Measurements from ENCODE around the gene DDX1.

DDX1 gene

GRCh38 chr2:15562354-15563031, 29.2 kb upstream of the DDX1 start:
- no peak for DNase-seq

- no peak for DNase-seq
Observed at GRCh38 chr2:15563227-15564100, 28.2 kb upstream of the DDX1 start.

DNA sequence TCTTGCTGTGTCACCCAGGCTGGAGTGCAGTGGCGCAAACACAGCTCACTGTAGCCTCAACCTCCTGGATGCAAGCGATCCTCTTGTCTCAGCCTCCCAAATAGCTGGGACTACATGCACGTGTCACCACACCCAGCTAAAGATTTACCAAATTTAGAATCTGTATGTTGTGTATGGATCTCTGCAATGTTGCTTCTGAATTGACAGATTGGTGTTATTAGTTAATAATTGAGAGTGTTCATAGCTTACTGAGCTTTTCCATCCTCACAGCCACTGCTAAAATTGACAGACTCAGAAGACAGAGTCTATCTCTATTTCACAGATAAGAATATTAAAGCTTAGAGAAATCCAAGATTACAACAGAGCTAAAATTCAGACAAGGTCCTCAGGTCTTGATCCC, 26.3 kb upstream of the DDX1 start:
- no peak for DNase-seq

- no peak for DNase-seq
Observed at GRCh38 chr2:15565994-15566671, 25.5 kb upstream of the DDX1 start.

DNA sequence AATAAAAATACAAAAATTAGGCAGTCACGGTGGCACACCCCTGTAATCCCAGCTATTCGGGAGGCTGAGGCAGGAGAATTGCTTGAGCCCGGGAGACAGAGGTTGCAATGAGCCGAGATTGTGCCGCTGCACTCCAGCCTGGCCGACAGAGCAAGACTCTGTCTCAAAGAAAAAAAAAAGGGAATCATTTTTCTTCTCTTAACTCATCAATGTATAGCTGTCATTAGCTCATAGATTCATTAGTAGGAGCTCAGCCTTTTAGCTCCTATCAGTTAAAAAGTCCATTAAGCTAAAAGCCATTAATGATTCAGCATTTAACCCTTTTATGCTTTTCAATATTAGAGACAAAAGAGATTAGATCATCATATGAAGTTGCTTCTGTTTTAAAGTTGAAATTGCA, 24.8 kb upstream of the DDX1 start:
- no peak for DNase-seq

GRCh38 chr2:15568874-15569273, 22.8 kb upstream of the DDX1 start:
- no peak for DNase-seq

DNA sequence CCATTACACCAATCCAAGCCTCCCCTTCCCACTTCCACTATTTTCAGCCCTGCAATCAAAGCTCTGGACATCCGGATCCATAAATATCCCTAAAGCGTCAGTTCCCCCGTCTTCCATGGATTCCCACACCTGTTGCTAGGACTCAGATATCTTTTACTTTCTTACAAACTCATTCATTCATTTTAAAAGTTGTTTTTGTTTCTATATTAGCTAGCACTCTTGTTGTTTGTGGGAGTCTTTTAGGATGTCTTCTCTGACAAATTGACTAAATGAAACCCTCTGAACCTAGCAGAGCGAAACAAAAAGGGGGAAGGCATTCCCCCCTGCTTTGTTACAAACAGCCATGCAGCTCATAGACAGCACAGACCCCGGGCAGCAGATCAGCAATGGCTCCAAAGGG, 21.6 kb upstream of the DDX1 start:
- no peak for DNase-seq

- DNase-seq = no peak
Observed at GRCh38 chr2:15571729-15572128, 19.9 kb upstream of the DDX1 start.

GRCh38 chr2:15577071-15577735, 14.5 kb upstream of the DDX1 start:
- DNase-seq = peak; percentile 48

DNA sequence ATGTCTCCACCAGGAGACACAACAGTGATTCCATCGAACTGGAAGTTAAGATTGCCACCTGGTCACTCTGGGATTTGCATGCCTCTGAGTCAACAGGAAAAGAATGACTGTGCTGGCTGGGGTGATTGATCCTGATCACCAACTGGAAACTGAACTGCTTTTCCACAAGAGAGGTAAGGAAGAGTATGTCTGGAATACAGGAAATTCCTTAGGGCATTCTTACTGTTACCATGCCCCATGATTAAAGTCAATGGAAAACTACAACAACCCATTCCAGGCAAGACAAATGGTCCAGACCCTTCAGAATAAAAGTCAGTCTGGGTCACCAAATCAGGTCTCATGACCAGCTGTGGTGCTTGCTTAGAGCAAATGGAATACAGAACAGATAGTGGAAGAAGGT, 12.0 kb upstream of the DDX1 start:
- no peak for DNase-seq

DNA sequence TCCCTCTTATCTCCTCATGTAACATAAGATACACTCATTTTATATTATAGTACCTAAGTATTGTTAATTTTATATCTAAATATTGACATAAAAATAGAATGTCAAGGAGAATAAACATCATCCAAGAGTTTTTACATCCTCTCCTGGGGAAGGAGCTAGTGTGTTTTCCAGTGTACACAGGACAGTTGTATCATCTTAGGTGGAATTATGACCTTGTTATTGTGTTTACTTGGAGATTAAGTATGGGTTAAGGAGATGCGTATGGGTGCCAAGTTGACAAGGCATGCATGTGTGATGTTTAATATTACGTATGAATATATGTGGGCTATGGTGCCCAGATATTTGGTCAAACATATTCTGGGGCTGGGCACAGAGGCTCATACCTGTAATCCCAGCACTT, 11.2 kb upstream of the DDX1 start:
- no peak for DNase-seq

DNA sequence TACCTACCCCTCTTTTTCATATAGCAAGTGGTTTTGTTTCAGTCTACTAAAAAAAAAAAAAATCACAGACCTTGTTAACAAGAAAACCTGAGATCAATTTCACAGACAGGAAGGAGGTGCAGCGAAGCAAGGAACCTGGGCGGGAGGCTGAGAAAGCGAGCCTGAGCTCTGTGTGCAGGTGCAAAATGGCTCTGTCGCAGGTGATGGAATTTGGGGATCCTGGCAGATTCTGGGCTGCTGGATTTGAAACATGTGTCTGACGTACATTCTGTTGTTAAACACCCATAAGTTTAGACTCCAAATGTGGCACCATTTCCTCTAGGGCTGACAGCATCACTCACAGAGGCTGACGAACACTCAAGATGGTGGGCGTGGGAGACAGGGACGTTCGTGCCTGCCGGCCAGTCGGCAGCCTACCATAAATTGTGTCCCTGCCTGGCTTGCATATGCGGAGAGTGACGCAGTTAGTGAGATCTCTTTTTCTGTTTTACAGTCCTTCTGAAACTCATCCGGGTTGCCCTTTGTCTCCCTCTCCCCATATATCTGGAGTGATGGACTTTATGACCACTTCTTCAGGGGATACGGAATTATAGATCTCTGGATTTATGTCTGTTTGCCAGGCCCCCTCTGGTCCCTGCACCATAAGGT, 8.8 kb upstream of the DDX1 start:
- no peak for DNase-seq

- no peak for DNase-seq
Observed at GRCh38 chr2:15583826-15584225, 7.8 kb upstream of the DDX1 start.

GRCh38 chr2:15584316-15584715, 7.4 kb upstream of the DDX1 start:
- DNase-seq = no peak

DNA sequence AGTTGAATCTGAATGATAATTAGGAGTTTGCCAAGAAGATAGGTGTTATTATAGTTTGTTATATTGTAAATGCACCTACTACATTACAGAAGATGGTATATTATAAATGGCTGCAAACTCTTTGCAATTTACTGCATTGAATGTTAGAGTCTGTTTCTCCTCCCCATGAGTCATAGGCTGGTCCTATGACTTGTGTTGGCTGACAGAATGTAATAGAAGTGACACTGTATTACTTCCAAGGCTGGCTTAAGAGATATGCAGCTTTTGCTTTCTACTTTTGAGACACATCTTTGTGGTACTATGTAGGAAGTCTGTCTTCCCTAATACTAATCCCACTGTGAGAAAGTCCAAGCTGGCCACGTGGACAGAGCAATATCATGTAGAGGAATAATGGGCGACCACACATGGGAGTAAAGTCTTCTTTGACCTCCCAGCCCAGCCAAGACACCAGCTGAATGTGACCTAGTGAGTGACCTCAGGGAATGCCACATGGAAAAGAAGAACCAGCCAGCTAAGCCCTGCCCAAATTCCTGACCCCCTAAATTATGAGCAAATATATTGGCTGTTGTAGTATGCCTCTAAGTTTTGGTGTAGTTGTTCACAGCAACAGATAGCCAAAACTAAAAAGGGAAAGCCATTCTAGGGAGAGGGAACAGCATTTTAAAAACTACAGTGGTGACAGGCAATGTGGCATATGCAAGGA, 6.8 kb upstream of the DDX1 start:
- DNase-seq = no peak

GRCh38 chr2:15588329-15588919, 3.2 kb upstream of the DDX1 start:
- DNase-seq = peak; percentile 13

GRCh38 chr2:15591373-15591691, 336 bp upstream of the DDX1 start:
- no peak for DNase-seq

DNA sequence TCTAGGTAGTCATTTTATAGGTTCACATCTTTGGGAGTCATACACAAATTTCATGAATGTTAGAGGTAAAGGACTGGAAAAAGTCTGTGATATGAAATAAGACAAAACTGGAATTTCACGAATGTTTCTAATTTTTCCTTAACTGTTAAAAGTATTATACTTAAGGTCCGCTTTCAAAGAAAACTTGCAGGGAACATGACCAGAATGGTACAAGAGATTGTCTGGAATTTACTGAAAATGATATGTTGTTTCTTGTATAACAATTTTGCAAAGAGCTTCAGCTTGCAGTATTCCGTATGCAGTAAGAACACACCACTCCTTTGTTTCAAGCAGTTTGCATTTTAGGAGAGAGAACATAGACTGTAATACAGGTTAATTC, 1.6 kb downstream of the DDX1 start:
- DNase-seq = no peak

GRCh38 chr2:15594291-15595256, 2.9 kb downstream of the DDX1 start:
- DNase-seq = peak; percentile 3

DNA sequence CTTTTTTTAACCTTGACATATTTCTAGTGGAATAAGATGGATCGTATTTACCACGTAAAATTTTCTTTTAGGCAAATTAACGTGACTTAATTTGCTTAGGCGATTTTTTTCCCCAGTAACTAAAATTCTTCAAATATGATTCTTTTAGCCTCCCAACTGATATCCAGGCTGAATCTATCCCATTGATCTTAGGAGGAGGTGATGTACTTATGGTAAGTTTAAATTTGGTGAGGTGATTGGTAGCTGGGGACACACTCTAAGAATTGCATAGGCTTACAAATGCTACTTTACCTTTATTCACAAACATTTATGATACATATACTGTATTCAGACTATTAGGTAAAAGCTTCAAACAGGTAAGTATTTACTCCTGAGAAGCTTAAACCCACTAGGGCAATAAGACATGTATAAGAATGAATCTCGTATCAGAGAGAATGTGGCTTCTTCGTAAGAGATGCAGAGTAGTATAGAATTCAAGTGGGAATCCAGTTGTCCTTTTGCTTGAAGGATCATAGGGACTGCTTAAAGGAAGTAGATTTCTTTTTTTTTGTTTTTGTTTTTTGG, 3.8 kb downstream of the DDX1 start:
- no peak for DNase-seq
